Gastroesophageal sphincter (tissue), 4 donors: ENCODE measurements around the gene NR1H2. TPM values are rescaled to one million over a fixed set of nuclear protein-coding genes. Genes with fewer than 3 reads are reported as not detected.
"Not testable (repeated sequence)": the region's sequence is repeated elsewhere in the genome, so short reads cannot be mapped to it uniquely, and the experiment has no call there.

Experiments
- ATAC-seq: fragments of 150-250 bp; one replicate; pipeline ENCODE4 v1.9.1; 2016; ENCODE audit warnings: mild to moderate bottlenecking, moderate library complexity
- H3K27ac ChIP-seq, 4 donors: fragments of 200-600 bp; sonication (generic) in 3 of 4; 1 replicate in 3 of 4; 2 replicates in 1 of 4; pipeline ENCODE4 v1.5.1; 2016 to 2019
- H3K27me3 ChIP-seq: fragments of 200-600 bp; sonication (generic); one replicate; pipeline ENCODE4 v1.5.1; 2019
- H3K36me3 ChIP-seq, 2 donors: fragments of 200-600 bp; sonication (generic); one replicate each; pipeline ENCODE4 v1.5.1; 2019; ENCODE audit warnings: control low read depth in 1 of 2
- H3K4me1 ChIP-seq, 3 donors: fragments of 200-600 bp; sonication (generic); 1 replicate in 2 of 3; 2 replicates in 1 of 3; pipeline ENCODE4 v1.5.1; 2016 to 2019; ENCODE audit warnings: control low read depth in 2 of 3
- H3K4me3 ChIP-seq, 2 donors: fragments of 200-600 bp; sonication (generic); one replicate each; pipeline ENCODE4 v1.5.1; 2019; ENCODE audit warnings: mild to moderate bottlenecking in 1 of 2, moderate library complexity in 1 of 2
- H3K9me3 ChIP-seq, 3 donors: fragments of 200-600 bp; sonication (generic); one replicate each; pipeline ENCODE4 v1.5.1; 2017 to 2019; ENCODE audit warnings: control low read depth in 2 of 3
- CTCF ChIP-seq, 4 experiments: fragments of 200-600 bp in 2 of 4; fragments of 450-650 bp in 2 of 4; sonication (generic) in 1 of 4; IDR thresholded peaks; one replicate each; pipeline ENCODE4 v1.5.1; 2017 to 2019; ENCODE audit warnings: antibody characterized with exemption in 4 of 4, mild to moderate bottlenecking in 2 of 4, moderate library complexity in 2 of 4
- EP300 ChIP-seq: sonication (generic); formaldehyde crosslinking; IDR thresholded peaks from one replicate; pipeline ENCODE4 v1.6.1; 2017; ENCODE audit warnings: antibody characterized with exemption, mild to moderate bottlenecking
- POLR2A ChIP-seq, 2 donors: fragments of 450-650 bp; IDR thresholded peaks; one replicate each; pipeline ENCODE4 v1.6.1; 2017; ENCODE audit warnings: antibody characterized with exemption in 2 of 2, mild to moderate bottlenecking in 2 of 2, moderate library complexity in 1 of 2
- POLR2AphosphoS5 ChIP-seq: sonication (generic); formaldehyde crosslinking; IDR thresholded peaks from one replicate; pipeline ENCODE4 v1.6.1; 2017; ENCODE audit warnings: antibody characterized with exemption
- WGBS, 2 donors: methylation state at CpG; one replicate each; pipeline ENCODE4 v1.1.5; 2018; ENCODE audit warnings: low coverage in 1 of 2; 5-methylcytosine and 5-hydroxymethylcytosine counted together
- total RNA-seq, 4 donors: library from RNA; depleted of rRNA; stranded (reverse); fragments of >200 nt; gene quantifications; one replicate each; pipeline ENCODE4 v1.1.0, GENCODE V29; 2016

The NR1H2 gene
- total RNA-seq, 4 donors from 2014 or later: 138 to 191 (median 145) TPM

GRCh38 chr19:50333737-50334617 is 42.3 kb upstream of the NR1H2 start:
- H3K4me3 ChIP-seq: peak overlapping the region; percentile 5 to 54
- 25% methylated on average over 2 of the region's 54 CpGs; no CpG with 5 or more reads in 1 of the 2 donors for WGBS, 2 donors
- no peaks in the 10 kb centered on the region for H3K9me3 ChIP-seq
- H3K4me1 ChIP-seq: peaks cover 0 to 56% (median 16%) of the 10 kb centered on the region in 3 donors
- H3K27me3 ChIP-seq: peaks cover 67% of the 10 kb centered on the region
- peak; percentile 24 for ATAC-seq
- peak overlapping the region in 3 of 4 donors; percentile 67 to 75 (median 72) for H3K27ac ChIP-seq
- peak; percentile 40 to 53 for TF ChIP-seq POLR2A (IDR thresholded peaks at IDR 0.05)
- peak in 1 of 4 experiments; percentile 15 for TF ChIP-seq CTCF (IDR thresholded peaks at IDR 0.05)
- no peak for TF ChIP-seq EP300
- peak; percentile 42 for TF ChIP-seq POLR2AphosphoS5
- H3K36me3 ChIP-seq: no peaks in the 10 kb centered on the region

- H3K27ac ChIP-seq: no peak overlapping the region
- peaks cover 0 to 47% (median 12%) of the 10 kb centered on the region in 3 donors for H3K4me1 ChIP-seq
- 86 to 93% methylated on average over 2 to 3 of the region's 12 CpGs for WGBS, 2 donors
- H3K4me3 ChIP-seq: no peak overlapping the region
- ATAC-seq: no peak
- H3K9me3 ChIP-seq: no peaks in the 10 kb centered on the region
- no peaks in the 10 kb centered on the region for H3K36me3 ChIP-seq
- TF ChIP-seq POLR2A (IDR thresholded peaks at IDR 0.05) (no peak), CTCF (IDR thresholded peaks at IDR 0.05) (no peak), EP300 (no peak), POLR2AphosphoS5 (no peak)
- H3K27me3 ChIP-seq: peaks cover 58% of the 10 kb centered on the region
Measured at GRCh38 chr19:50334741-50335421, 41.4 kb upstream of the NR1H2 start.

- WGBS, 2 donors: 71% methylated on average over 4 of the region's 6 CpGs; no CpG with 5 or more reads in 1 of the 2 donors
- not testable (repeated sequence) for ATAC-seq
Measured at GRCh38 chr19:50337031-50337430, 39.2 kb upstream of the NR1H2 start.

GRCh38 chr19:50340331-50340730 is 35.9 kb upstream of the NR1H2 start:
- Histone ChIP-seq H3K27ac (no peak overlapping the region), H3K4me1 (no peaks in the 10 kb centered on the region), H3K4me3 (no peak overlapping the region), H3K36me3 (no peaks in the 10 kb centered on the region), H3K9me3 (peaks cover 0 to 14% (median 0%) of the 10 kb centered on the region in 3 donors), H3K27me3 (peaks cover 4% of the 10 kb centered on the region)
- no peak for ATAC-seq
- TF ChIP-seq CTCF (IDR thresholded peaks at IDR 0.05): no peak
- TF ChIP-seq EP300: no peak
- no peak for TF ChIP-seq POLR2AphosphoS5
- TF ChIP-seq POLR2A (IDR thresholded peaks at IDR 0.05): no peak

More at GRCh38 chr19:50337031-50337430, 39.2 kb upstream of the NR1H2 start:
- H3K27ac ChIP-seq, H3K9me3 ChIP-seq, H3K4me3 ChIP-seq, H3K36me3 ChIP-seq: not testable (repeated sequence)
- H3K4me1 ChIP-seq: peaks cover 0 to 26% (median 0%) of the 10 kb centered on the region in 3 donors
- peaks cover 37% of the 10 kb centered on the region for H3K27me3 ChIP-seq

- peak; percentile 25 for ATAC-seq
- peaks cover 0 to 17% (median 0%) of the 10 kb centered on the region in 3 donors for H3K9me3 ChIP-seq
- no peaks in the 10 kb centered on the region for H3K36me3 ChIP-seq
- H3K27me3 ChIP-seq: peaks cover 3% of the 10 kb centered on the region
- no peak overlapping the region for H3K27ac ChIP-seq
- no peak overlapping the region for H3K4me3 ChIP-seq
- no peaks in the 10 kb centered on the region for H3K4me1 ChIP-seq
- TF ChIP-seq CTCF (IDR thresholded peaks at IDR 0.05): no peak
- TF ChIP-seq EP300: no peak
- no peak for TF ChIP-seq POLR2AphosphoS5
- TF ChIP-seq POLR2A (IDR thresholded peaks at IDR 0.05): no peak
- 60 to 89% methylated on average over 1 to 3 of the region's 3 CpGs for WGBS, 2 donors
Measured at GRCh38 chr19:50341091-50341564, 35.1 kb upstream of the NR1H2 start.
